SK-N-SH (cell line): ENCODE results near the gene TMEM14A.

Experiments used
- CTCF ChIP-seq: fragments of 200-600 bp; sonication (generic); IDR thresholded peaks from 2 replicates; pipeline ENCODE4 v1.6.1; 2017; ENCODE audit warnings: antibody characterized with exemption, mild to moderate bottlenecking, moderate library complexity
- SIN3A ChIP-seq: IDR thresholded peaks from 2 replicates; pipeline ENCODE4 v1.6.1; 2012; ENCODE audit warnings: low read depth, mild to moderate bottlenecking, low read length, moderate library complexity, borderline replicate concordance

GRCh38 chr6:52726193-52726542 lies 55.3 kb downstream of the TMEM14A start:
- no peak for TF ChIP-seq CTCF
- no peak for TF ChIP-seq SIN3A
